ENCODE measurements around the gene CACNA1C.

GRCh38 chr12:2172491-2173214 lies 119.9 kb downstream of the CACNA1C start:
- TF ChIP-seq SIN3A (IDR thresholded peaks at IDR 0.05; ENCODE audit: low read depth, low read length) (no peak), TARDBP (IDR thresholded peaks at IDR 0.05; ENCODE audit: borderline replicate concordance) (no peak), HDAC2 (IDR thresholded peaks at IDR 0.05) (no peak), ZBTB40 (IDR thresholded peaks at IDR 0.05; ENCODE audit: borderline replicate concordance) (no peak), MYB (IDR thresholded peaks at IDR 0.05; ENCODE audit: borderline replicate concordance, low read depth, low read length) (no peak)
- TF ChIP-seq, protein P1, sequence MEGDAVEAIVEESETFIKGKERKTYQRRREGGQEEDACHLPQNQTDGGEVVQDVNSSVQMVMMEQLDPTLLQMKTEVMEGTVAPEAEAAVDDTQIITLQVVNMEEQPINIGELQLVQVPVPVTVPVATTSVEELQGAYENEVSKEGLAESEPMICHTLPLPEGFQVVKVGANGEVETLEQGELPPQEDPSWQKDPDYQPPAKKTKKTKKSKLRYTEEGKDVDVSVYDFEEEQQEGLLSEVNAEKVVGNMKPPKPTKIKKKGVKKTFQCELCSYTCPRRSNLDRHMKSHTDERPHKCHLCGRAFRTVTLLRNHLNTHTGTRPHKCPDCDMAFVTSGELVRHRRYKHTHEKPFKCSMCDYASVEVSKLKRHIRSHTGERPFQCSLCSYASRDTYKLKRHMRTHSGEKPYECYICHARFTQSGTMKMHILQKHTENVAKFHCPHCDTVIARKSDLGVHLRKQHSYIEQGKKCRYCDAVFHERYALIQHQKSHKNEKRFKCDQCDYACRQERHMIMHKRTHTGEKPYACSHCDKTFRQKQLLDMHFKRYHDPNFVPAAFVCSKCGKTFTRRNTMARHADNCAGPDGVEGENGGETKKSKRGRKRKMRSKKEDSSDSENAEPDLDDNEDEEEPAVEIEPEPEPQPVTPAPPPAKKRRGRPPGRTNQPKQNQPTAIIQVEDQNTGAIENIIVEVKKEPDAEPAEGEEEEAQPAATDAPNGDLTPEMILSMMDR (IDR thresholded peaks at IDR 0.05 in 2 of 3, conservative IDR thresholded peaks at IDR 0.05 in 1 of 3; ENCODE audit: control insufficient read depth in 2 of 3, extremely low read depth in 1 of 3, insufficient read depth in 1 of 3, low read depth in 3 of 3, low read length in 3 of 3) = no peak

Measured in GM12878 (cell line).